ENCODE measurements around the gene KCTD5.
A peak's percentile ranks its signal among the peaks of the same experiment; 100 is the strongest.

GRCh38 chr16:2710711-2711231 is 28.4 kb downstream of the KCTD5 start:
- TF ChIP-seq TAF1 (IDR thresholded peaks at IDR 0.05; ENCODE audit: borderline replicate concordance, low read depth, low read length) (no peak), POLR2A (IDR thresholded peaks at IDR 0.05; ENCODE audit: low read depth, low read length) (peak; percentile 33; the same call in 1 of the 2 replicates)

All from GM12892 (cell line).